Adrenal gland (tissue), 12 donors: ENCODE results near the gene TOGARAM2. TPM values are rescaled to one million over a fixed set of nuclear protein-coding genes. Genes with fewer than 3 reads are reported as not detected.
A peak's percentile ranks its signal among the peaks of the same experiment; 100 is the strongest.

Experiments
- DNase-seq, 7 donors: peaks; one replicate each; pipeline ENCODE4 v3.0.0-alpha.2; 2019 to 2020
- H3K27ac ChIP-seq, 5 donors: fragments of 200-600 bp; sonication (generic) in 4 of 5; 1 replicate in 3 of 5; 2 replicates in 2 of 5; pipeline versions ENCODE4 v1.5.1 to v1.8.0; 2016 to 2020; ENCODE audit warnings: mild to moderate bottlenecking in 1 of 5
- H3K27me3 ChIP-seq: fragments of 200-600 bp; 2 replicates; pipeline ENCODE4 v1.8.0; 2021
- H3K36me3 ChIP-seq, 2 donors: fragments of 200-600 bp; replicated peaks in 1 of 2; 1 replicate in 1 of 2; 2 replicates in 1 of 2; pipeline versions ENCODE4 v1.5.1 to v1.8.0; 2018 to 2022
- H3K4me1 ChIP-seq, 2 donors: fragments of 200-600 bp; replicated peaks in 1 of 2; 1 replicate in 1 of 2; 2 replicates in 1 of 2; pipeline versions ENCODE4 v1.5.1 to v1.8.0; 2018 to 2021
- H3K4me3 ChIP-seq, 4 donors: fragments of 200-600 bp; sonication (generic) in 3 of 4; one replicate each; pipeline ENCODE4 v1.5.1; 2016 to 2018
- H3K9me3 ChIP-seq, 3 donors: fragments of 200-600 bp; sonication (generic) in 1 of 3; replicated peaks in 1 of 3; 1 replicate in 2 of 3; 2 replicates in 1 of 3; pipeline versions ENCODE4 v1.5.1 to v1.8.0; 2016 to 2021
- POLR2A ChIP-seq, 2 donors: fragments of 450-650 bp; IDR thresholded peaks; one replicate each; pipeline ENCODE4 v1.6.1; 2017; ENCODE audit warnings: antibody characterized with exemption in 2 of 2, mild to moderate bottlenecking in 2 of 2, moderate library complexity in 1 of 2
- WGBS, 4 donors: extraction: QIAGEN DNeasy Blood & Tissue Kit in 2 of 4; methylation state at CpG; one replicate each; pipeline versions ENCODE4 v1.1.5 to v1.1.7; 2013 to 2017; 5-methylcytosine and 5-hydroxymethylcytosine counted together
- intact Hi-C, 2 donors: fragments of 100-400 bp; cut with DNase I; formaldehyde crosslinking; loops; one replicate each; pipeline versions ENCODE4 v1.14.1 to v1.15.0; 2022 to 2023
- polyA plus RNA-seq, 3 donors: library from polyadenylated mRNA; stranded (reverse); fragments of 200-250 nt in 2 of 3; fragments of 350-450 nt in 1 of 3; fragmentation: Illumina TruSeq in 1 of 3; extraction: RNeasy Lipid Tissue Mini Kit (QIAGEN cat#74804) in 1 of 3; gene quantifications; one replicate each; pipeline ENCODE4 v1.2.3, GENCODE V29; 2013 to 2014
- total RNA-seq, 9 donors: library from RNA; depleted of rRNA in 4 of 9; stranded (reverse); fragments of >200 nt in 4 of 9; fragments of 120-200 nt in 1 of 9; fragmentation: NEBNext Ultra II Directional in 1 of 9; extraction: Animal tissue kit (Norgen Biotek cat#: 25700) in 1 of 9; gene quantifications; one replicate each; pipeline versions ENCODE4 v1.1.0 to v1.2.4, GENCODE V29; 2013 to 2023
- TF ChIP-seq, protein P1 (sequence below), 6 experiments: fragments of 450-650 bp in 4 of 6; fragments of 200-600 bp in 2 of 6; sonication (generic) in 1 of 6; IDR thresholded peaks; 1 replicate in 5 of 6; 2 replicates in 1 of 6; pipeline versions ENCODE4 v1.5.1 to v1.8.0; 2016 to 2021; ENCODE audit warnings: antibody characterized with exemption in 6 of 6, mild to moderate bottlenecking in 2 of 6, moderate library complexity in 1 of 6
- donor health status: healthy with polysubstance abuse.
- donor health status: Bipolar disorder and iron deficiency.
- donor health status: DM: yes; HTN: yes; CAD: no.
- donor health status: DM: no; HTN: no; CAD: no.
- donor health status: DM: no; HTN: no; CAD: no.
- donor health status: DM: yes; HTN: yes; CAD: no.

Gene TOGARAM2
- total and polyA plus RNA-seq, 12 donors = under 0.01 to 26.4 (median 1.1) TPM

DNA sequence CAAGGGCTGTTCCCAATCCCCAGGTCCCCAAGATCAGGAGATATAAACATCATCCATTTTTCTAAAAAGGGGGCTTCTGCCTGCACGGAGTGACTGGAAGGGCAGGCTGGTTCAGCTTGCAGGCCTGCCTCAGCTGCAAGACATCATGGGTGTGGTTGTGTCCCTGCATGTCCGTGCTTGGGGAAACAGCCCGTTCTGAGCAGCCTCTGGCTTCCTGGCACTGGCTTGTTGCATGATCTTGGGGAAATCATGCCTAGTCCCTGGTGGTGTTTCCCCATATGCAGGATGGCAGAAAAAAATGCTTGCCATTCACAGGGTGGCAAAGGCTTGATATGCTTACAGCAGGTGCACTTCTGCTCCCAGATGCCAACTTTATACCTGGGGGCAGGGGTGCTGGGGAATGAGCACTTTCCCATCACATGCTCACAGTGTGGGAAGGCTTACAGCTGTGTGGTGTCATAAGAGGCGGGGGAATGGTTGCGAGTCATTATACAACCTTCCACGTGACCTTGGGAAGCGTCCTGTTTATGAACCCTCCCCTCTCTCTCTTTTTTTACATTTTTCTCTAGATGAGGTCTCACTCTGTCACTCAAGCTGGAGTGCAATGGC lies 86.0 kb downstream of the TOGARAM2 start:
- Histone ChIP-seq H3K9me3 (no peaks in the 10 kb centered on the region), H3K4me3 (no peak overlapping the region), H3K27me3 (no peaks in the 10 kb centered on the region), H3K4me1 (no peaks in the 10 kb centered on the region), H3K27ac (no peak overlapping the region), H3K36me3 (no peaks in the 10 kb centered on the region)
- 64 to 75% (median 68%) methylated on average over 5 to 7 of the region's 7 CpGs for WGBS, 4 donors
- no peak for TF ChIP-seq POLR2A (IDR thresholded peaks at IDR 0.05)
- TF ChIP-seq, protein P1, sequence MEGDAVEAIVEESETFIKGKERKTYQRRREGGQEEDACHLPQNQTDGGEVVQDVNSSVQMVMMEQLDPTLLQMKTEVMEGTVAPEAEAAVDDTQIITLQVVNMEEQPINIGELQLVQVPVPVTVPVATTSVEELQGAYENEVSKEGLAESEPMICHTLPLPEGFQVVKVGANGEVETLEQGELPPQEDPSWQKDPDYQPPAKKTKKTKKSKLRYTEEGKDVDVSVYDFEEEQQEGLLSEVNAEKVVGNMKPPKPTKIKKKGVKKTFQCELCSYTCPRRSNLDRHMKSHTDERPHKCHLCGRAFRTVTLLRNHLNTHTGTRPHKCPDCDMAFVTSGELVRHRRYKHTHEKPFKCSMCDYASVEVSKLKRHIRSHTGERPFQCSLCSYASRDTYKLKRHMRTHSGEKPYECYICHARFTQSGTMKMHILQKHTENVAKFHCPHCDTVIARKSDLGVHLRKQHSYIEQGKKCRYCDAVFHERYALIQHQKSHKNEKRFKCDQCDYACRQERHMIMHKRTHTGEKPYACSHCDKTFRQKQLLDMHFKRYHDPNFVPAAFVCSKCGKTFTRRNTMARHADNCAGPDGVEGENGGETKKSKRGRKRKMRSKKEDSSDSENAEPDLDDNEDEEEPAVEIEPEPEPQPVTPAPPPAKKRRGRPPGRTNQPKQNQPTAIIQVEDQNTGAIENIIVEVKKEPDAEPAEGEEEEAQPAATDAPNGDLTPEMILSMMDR (IDR thresholded peaks at IDR 0.05) = no peak
- intact Hi-C loops = no loop called here
- peak in 1 of 7 donors; percentile 46 for DNase-seq

DNA sequence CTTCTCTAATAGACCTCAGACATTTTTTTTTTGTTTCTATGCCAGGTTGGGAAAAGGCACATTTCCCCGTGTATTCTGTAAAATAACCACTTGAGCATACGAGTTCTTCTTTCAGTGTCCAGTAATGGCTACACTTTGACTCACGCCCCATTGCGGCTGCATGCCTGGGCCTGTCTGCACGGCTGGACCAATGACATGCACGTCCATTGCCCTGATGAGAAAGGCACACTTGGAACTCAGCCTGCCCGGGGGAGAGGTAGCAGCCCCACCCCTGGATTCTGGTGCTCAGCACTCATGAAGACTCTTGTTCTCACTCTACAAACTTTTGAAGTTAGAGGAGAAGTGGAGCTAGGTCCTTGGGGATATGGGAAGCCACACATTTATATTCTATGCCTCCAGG lies 87.4 kb downstream of the TOGARAM2 start:
- no peak for TF ChIP-seq POLR2A (IDR thresholded peaks at IDR 0.05)
- TF ChIP-seq, protein P1 (IDR thresholded peaks at IDR 0.05) = no peak

DNA sequence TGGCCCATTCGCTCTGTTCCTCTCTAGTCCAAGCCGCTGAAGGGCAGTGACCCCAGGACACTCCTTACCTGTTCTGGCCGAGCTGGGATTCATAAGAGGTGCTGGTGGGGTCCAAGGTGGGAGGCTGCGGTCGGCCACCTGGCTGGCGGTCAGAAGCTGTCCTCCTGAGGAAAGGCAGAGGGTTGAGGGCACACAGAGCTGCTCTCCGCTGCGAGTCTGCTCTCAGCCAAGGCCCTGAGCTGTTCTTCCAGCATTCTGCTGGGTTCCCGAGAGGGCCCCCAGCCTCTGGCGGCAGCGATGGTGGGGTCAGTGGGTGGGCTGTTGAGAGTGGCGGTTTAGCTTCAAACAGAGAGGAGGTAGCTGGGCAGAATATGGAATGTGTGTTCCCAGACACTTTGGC lies 89.4 kb downstream of the TOGARAM2 start:
- intact Hi-C loops = no loop called here
- H3K9me3 ChIP-seq = no peaks in the 10 kb centered on the region
- no peaks in the 10 kb centered on the region for H3K36me3 ChIP-seq
- H3K4me1 ChIP-seq = no peaks in the 10 kb centered on the region
- H3K4me3 ChIP-seq = no peak overlapping the region
- WGBS, 4 donors = 83 to 86% (median 84%) methylated on average over 8 to 12 of the region's 12 CpGs
- DNase-seq = peak in 1 of 7 donors; percentile 34
- H3K27me3 ChIP-seq = no peaks in the 10 kb centered on the region
- TF ChIP-seq POLR2A (IDR thresholded peaks at IDR 0.05) = no peak
- TF ChIP-seq, protein P1 (IDR thresholded peaks at IDR 0.05) = no peak
- no peak overlapping the region for H3K27ac ChIP-seq

More for the DNA sequence above, 87.4 kb downstream of the TOGARAM2 start:
- H3K4me3 ChIP-seq = no peak overlapping the region
- H3K36me3 ChIP-seq = no peaks in the 10 kb centered on the region
- H3K9me3 ChIP-seq = no peaks in the 10 kb centered on the region
- no peak overlapping the region for H3K27ac ChIP-seq
- WGBS, 4 donors = 80 to 89% (median 86%) methylated on average over 7 of the region's 7 CpGs
- intact Hi-C loops = no loop called here
- H3K4me1 ChIP-seq = no peaks in the 10 kb centered on the region
- H3K27me3 ChIP-seq = no peaks in the 10 kb centered on the region
- peak in 1 of 7 donors; percentile 41 for DNase-seq

DNA sequence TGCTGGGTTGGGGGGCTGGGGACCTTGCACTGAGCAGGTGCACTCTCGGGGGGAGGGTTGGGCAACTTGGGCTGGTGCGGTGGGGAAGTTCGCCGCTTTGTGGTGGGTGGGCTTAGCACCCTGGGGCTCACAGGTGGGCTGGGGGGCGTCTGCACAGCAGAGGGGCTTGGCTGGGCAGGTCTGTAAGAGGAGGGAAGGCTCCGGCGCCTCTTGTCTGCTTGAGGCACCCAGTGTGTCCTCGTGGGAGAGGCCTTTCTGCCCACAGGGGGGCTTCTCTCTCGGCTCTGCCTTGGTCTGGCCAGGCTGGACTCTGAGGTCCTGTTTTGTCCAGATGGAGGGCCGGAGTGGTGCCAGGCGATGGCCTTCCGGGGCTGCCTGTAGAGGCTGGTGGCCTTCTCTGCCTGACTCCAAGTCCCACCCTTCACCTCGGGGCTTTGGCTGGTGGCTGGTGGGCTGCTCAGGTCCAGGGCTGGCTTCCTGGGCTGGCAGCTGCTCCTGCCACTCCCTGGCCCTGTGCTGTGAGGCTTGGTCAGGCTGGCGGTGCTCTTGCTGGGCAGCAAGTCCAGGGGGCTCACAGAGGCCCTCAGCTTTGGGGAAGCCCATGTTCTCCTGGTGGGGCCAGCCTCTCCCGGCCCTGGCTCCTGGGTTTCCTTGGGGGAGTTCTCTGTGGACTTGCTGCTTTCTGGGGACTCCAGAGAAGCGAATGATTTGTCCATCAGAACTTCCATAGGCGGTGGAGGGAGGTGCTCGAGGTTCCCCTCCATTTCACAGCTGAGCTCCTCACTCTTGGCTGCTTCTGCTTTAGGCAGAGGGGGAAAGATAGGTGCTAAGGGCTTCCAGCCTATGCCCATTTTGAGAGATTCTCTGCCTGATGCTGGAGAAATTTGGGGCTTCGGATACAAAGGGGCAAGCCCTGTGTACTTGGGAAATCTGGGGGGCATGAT lies 90.2 kb downstream of the TOGARAM2 start:
- Histone ChIP-seq H3K27ac (no peak overlapping the region), H3K4me3 (no peak overlapping the region), H3K9me3 (no peaks in the 10 kb centered on the region), H3K36me3 (no peaks in the 10 kb centered on the region), H3K27me3 (no peaks in the 10 kb centered on the region), H3K4me1 (no peaks in the 10 kb centered on the region)
- WGBS, 4 donors = 78 to 87% (median 83%) methylated on average over 15 to 19 of the region's 19 CpGs
- peak in 1 of 7 donors; percentile 41 for DNase-seq
- TF ChIP-seq POLR2A (IDR thresholded peaks at IDR 0.05) = no peak
- TF ChIP-seq, protein P1 (IDR thresholded peaks at IDR 0.05) = no peak
- intact Hi-C loops = no loop called here
